ENCODE data around the gene MAP2K3. TPM values are rescaled to one million over a fixed set of nuclear protein-coding genes. Genes with fewer than 3 reads are reported as not detected.

The MAP2K3 gene
- total RNA-seq, 1 donor from 2014 or later = 3.5 TPM

GRCh38 chr17:21291862-21292261, 7.4 kb downstream of the MAP2K3 start:
- H3K4me1 Mint-ChIP-seq = peaks cover 3% of the 10 kb centered on the region
- no peaks in the 10 kb centered on the region for H3K27me3 ChIP-seq
- H3K27me3 Mint-ChIP-seq (ENCODE audit: insufficient read depth, low read depth) = peaks cover 4% of the 10 kb centered on the region
- H3K36me3 ChIP-seq = no peaks in the 10 kb centered on the region
- no peak overlapping the region for H3K4me3 ChIP-seq
- H2AFZ ChIP-seq (replicated peaks) = no peak overlapping the region
- no peak for TF ChIP-seq EZH2phosphoT487 (IDR thresholded peaks at IDR 0.05)
- no peak for TF ChIP-seq EZH2 (IDR thresholded peaks at IDR 0.05)
- TF ChIP-seq, protein P1, sequence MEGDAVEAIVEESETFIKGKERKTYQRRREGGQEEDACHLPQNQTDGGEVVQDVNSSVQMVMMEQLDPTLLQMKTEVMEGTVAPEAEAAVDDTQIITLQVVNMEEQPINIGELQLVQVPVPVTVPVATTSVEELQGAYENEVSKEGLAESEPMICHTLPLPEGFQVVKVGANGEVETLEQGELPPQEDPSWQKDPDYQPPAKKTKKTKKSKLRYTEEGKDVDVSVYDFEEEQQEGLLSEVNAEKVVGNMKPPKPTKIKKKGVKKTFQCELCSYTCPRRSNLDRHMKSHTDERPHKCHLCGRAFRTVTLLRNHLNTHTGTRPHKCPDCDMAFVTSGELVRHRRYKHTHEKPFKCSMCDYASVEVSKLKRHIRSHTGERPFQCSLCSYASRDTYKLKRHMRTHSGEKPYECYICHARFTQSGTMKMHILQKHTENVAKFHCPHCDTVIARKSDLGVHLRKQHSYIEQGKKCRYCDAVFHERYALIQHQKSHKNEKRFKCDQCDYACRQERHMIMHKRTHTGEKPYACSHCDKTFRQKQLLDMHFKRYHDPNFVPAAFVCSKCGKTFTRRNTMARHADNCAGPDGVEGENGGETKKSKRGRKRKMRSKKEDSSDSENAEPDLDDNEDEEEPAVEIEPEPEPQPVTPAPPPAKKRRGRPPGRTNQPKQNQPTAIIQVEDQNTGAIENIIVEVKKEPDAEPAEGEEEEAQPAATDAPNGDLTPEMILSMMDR (IDR thresholded peaks at IDR 0.05) = no peak
- peaks cover 26% of the 10 kb centered on the region for H3K9me3 Mint-ChIP-seq
- no peak for DNase-seq (ENCODE audit: low spot score)
- no peak overlapping the region for H3K9ac ChIP-seq
- H3K9me3 ChIP-seq (ENCODE audit: low read depth) = peaks cover 6% of the 10 kb centered on the region
- H3K4me2 ChIP-seq = no peak overlapping the region
- H3K36me3 Mint-ChIP-seq = no peaks in the 10 kb centered on the region
- H3K27ac ChIP-seq = no peak overlapping the region
- peaks cover 6% of the 10 kb centered on the region for H4K20me1 ChIP-seq (ENCODE audit: low read depth)
- H3K79me2 ChIP-seq (ENCODE audit: low read depth) = peaks cover 5% of the 10 kb centered on the region
- no peaks in the 10 kb centered on the region for H3F3A ChIP-seq (ENCODE audit: low read depth)
- no peak overlapping the region for H3K4me3 Mint-ChIP-seq
- no peak overlapping the region for H3K27ac Mint-ChIP-seq
- peaks cover under 1% of the 10 kb centered on the region for H3K4me1 ChIP-seq

DNA sequence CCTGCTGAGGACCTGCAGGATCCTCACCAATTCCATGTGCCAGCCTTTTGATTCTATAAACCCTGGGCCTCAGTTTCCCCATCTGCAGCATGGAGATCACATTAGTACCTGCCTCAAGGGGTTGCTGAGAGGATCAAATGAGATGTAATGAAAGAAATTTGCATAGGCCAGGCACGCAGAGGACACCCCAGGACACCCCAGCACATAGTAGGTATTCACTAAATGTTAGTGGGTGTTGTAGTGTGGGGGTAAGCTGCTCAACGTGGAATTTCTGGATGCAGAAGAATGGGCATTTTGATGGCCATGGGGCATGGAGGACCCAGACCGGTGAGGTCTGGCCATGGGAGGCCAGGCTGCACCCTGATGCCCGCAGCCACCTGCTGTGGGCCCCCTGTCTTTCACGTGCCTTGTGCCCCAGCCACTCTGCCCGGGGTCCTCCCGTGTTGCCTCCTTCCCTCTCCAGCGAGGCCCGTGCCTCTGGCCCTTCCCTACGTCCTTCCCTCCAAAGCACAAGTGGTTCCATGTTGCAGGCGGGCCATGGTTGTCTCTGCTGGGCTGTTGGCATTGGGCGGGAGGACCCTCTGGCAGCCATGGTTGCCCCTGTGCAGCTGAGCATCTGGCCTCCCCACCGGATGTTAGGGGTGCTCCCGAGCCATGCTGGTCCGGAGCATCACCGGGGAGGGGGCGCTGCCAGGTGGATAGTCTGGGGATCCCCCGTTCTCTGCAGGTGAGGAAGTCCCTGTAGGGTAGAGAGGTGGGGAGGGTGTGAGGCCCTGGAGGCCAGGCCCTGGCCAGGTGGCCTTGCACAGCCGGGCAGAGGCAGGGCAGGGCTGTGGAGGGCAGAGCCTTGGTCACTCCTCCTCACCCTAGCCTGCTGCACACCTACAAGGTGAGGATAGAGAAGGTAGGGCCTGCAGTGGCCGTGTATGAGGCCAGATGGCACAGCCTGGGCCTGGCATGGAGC, 8.6 kb downstream of the MAP2K3 start:
- no peak overlapping the region for H3K9ac ChIP-seq
- H3K27me3 ChIP-seq = no peaks in the 10 kb centered on the region
- H3K79me2 ChIP-seq (ENCODE audit: low read depth) = peaks cover 5% of the 10 kb centered on the region
- H3K4me3 ChIP-seq = no peak overlapping the region
- no peak for DNase-seq (ENCODE audit: low spot score)
- no peak overlapping the region for H3K4me2 ChIP-seq
- H3F3A ChIP-seq (ENCODE audit: low read depth) = no peaks in the 10 kb centered on the region
- peaks cover 6% of the 10 kb centered on the region for H4K20me1 ChIP-seq (ENCODE audit: low read depth)
- H3K9me3 ChIP-seq (ENCODE audit: low read depth) = peaks cover 6% of the 10 kb centered on the region
- H2AFZ ChIP-seq (replicated peaks) = no peak overlapping the region
- Mint-ChIP-seq H3K4me3 (no peak overlapping the region), H3K36me3 (no peaks in the 10 kb centered on the region), H3K9me3 (peaks cover 32% of the 10 kb centered on the region), H3K27ac (no peak overlapping the region), H3K27me3 (ENCODE audit: insufficient read depth, low read depth) (peaks cover 4% of the 10 kb centered on the region), H3K4me1 (peaks cover 3% of the 10 kb centered on the region)
- H3K36me3 ChIP-seq = no peaks in the 10 kb centered on the region
- H3K4me1 ChIP-seq = no peaks in the 10 kb centered on the region
- H3K27ac ChIP-seq = no peak overlapping the region
- TF ChIP-seq EZH2 (IDR thresholded peaks at IDR 0.05) (no peak), EZH2phosphoT487 (IDR thresholded peaks at IDR 0.05) (no peak)
- TF ChIP-seq, protein P1 (IDR thresholded peaks at IDR 0.05) = no peak

DNA sequence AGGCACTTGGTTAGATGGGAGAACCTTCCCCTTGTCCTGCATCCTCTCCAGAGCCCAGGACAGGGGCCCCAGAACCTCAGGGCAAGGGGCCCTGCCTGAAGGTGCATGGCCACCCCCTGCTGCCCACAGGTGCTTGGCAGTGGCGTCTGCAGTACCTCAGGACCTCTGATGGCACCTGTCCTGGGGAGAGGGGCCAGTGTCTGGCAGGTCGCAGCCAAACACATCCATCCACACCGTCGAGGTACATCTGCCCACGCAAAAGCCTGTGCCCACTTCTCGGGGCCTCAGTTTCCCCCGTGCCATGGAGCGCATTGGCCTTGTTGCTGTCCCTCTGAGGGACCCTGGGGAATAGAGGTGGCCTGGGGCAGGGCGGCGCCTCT, 9.3 kb downstream of the MAP2K3 start:
- H3K4me3 Mint-ChIP-seq = no peak overlapping the region
- peaks cover 4% of the 10 kb centered on the region for H3K27me3 Mint-ChIP-seq (ENCODE audit: insufficient read depth, low read depth)
- peaks cover 32% of the 10 kb centered on the region for H3K9me3 Mint-ChIP-seq
- Histone ChIP-seq H3K79me2 (ENCODE audit: low read depth) (no peaks in the 10 kb centered on the region), H3K9ac (no peak overlapping the region), H3K36me3 (no peaks in the 10 kb centered on the region), H3K4me1 (no peaks in the 10 kb centered on the region), H4K20me1 (ENCODE audit: low read depth) (peaks cover 5% of the 10 kb centered on the region), H2AFZ (replicated peaks) (no peak overlapping the region), H3K27ac (no peak overlapping the region), H3K4me3 (no peak overlapping the region), H3F3A (ENCODE audit: low read depth) (no peaks in the 10 kb centered on the region), H3K4me2 (no peak overlapping the region), H3K27me3 (no peaks in the 10 kb centered on the region), H3K9me3 (ENCODE audit: low read depth) (peaks cover 6% of the 10 kb centered on the region)
- peaks cover 3% of the 10 kb centered on the region for H3K4me1 Mint-ChIP-seq
- peak overlapping the region; percentile 84 for H3K27ac Mint-ChIP-seq
- no peak for DNase-seq (ENCODE audit: low spot score)
- H3K36me3 Mint-ChIP-seq = no peaks in the 10 kb centered on the region
- TF ChIP-seq, protein P1 (IDR thresholded peaks at IDR 0.05) = no peak
- no peak for TF ChIP-seq EZH2 (IDR thresholded peaks at IDR 0.05)
- TF ChIP-seq EZH2phosphoT487 (IDR thresholded peaks at IDR 0.05) = no peak
